SJSA1 (cell line): ENCODE results near the gene FSTL1. TPM values are rescaled to one million over a fixed set of nuclear protein-coding genes. Genes with fewer than 3 reads are reported as not detected.

Source experiments
- DNase-seq, 2 experiments: peaks; one replicate each; pipeline ENCODE4 v3.0.0-alpha.2; 2015 to 2020; ENCODE audit warnings: low spot score in 2 of 2, low read depth in 1 of 2
- H3K27ac ChIP-seq: fragments of 250-450 bp; sonication (Bioruptor Pico); 2 replicates; pipeline ENCODE4 v1.5.1; 2020; ENCODE audit warnings: mild to moderate bottlenecking, moderate library complexity
- H3K27me3 ChIP-seq: fragments of 250-450 bp; sonication (Bioruptor Pico); replicated peaks from 2 replicates; pipeline ENCODE4 v1.5.1; 2020; ENCODE audit warnings: mild to moderate bottlenecking, moderate library complexity
- H3K36me3 ChIP-seq: fragments of 250-450 bp; sonication (Bioruptor Pico); 2 replicates; pipeline ENCODE4 v1.5.1; 2020; ENCODE audit warnings: mild to moderate bottlenecking
- H3K4me1 ChIP-seq: fragments of 250-450 bp; sonication (Bioruptor Pico); replicated peaks from 2 replicates; pipeline ENCODE4 v1.6.1; 2021; ENCODE audit warnings: mild to moderate bottlenecking
- H3K4me3 ChIP-seq: fragments of 250-450 bp; sonication (Bioruptor Pico); 2 replicates; pipeline ENCODE4 v1.5.1; 2020; ENCODE audit warnings: mild to moderate bottlenecking
- H3K9me3 ChIP-seq: fragments of 250-450 bp; sonication (Bioruptor Pico); replicated peaks from 2 replicates; pipeline ENCODE4 v1.5.1; 2020; ENCODE audit warnings: mild to moderate bottlenecking
- total RNA-seq: library from RNA; depleted of rRNA; stranded (reverse); fragments of >200 nt; shearing (Covaris generic); gene quantifications from 2 replicates; pipeline ENCODE4 v1.2.3, GENCODE V29; 2014; rRNA removed

Gene FSTL1
- total RNA-seq, result 1,346 and 1,532 TPM in 2 replicates

- peak within 1 kb of the TSS; percentile 98 for H3K27ac ChIP-seq
- no peaks in the 10 kb centered on the region for H3K27me3 ChIP-seq
- DNase-seq, result peak; percentile 72 to 86
- no peaks in the 10 kb centered on the region for H3K9me3 ChIP-seq
- peaks cover 84% of the 10 kb centered on the region for H3K36me3 ChIP-seq
- peak within 1 kb of the TSS; percentile 93 for H3K4me3 ChIP-seq
- H3K4me1 ChIP-seq, result peaks cover 38% of the 10 kb centered on the region
These were observed at the start of gene FSTL1 for GRCh38 chr3:120450600-120451271. Gene FSTL1, minus strand, starts transcription at chr3:120450992. Its CDS starts 246 bp downstream, at chr3:120450746.

GRCh38 chr3:120498556-120499346, 48.0 kb upstream of the FSTL1 start:
- peak overlapping the region; percentile 69 for H3K27ac ChIP-seq
- no peak overlapping the region for H3K4me3 ChIP-seq
- H3K9me3 ChIP-seq, result peaks cover 5% of the 10 kb centered on the region
- H3K36me3 ChIP-seq, result no peaks in the 10 kb centered on the region
- peak; percentile 63 to 74 for DNase-seq
- peaks cover 39% of the 10 kb centered on the region for H3K4me1 ChIP-seq
- no peaks in the 10 kb centered on the region for H3K27me3 ChIP-seq

GRCh38 chr3:120497818-120498217, 47.0 kb upstream of the FSTL1 start:
- Histone ChIP-seq H3K4me3 (no peak overlapping the region), H3K9me3 (peaks cover 5% of the 10 kb centered on the region)

GRCh38 chr3:120497336-120497735, 46.5 kb upstream of the FSTL1 start:
- H3K36me3 ChIP-seq, result no peaks in the 10 kb centered on the region
- peak; percentile 43 to 87 for DNase-seq
- H3K27me3 ChIP-seq, result no peaks in the 10 kb centered on the region
- H3K4me1 ChIP-seq, result peaks cover 39% of the 10 kb centered on the region
- H3K9me3 ChIP-seq, result peaks cover 5% of the 10 kb centered on the region
- no peak overlapping the region for H3K4me3 ChIP-seq
- peak overlapping the region; percentile 69 for H3K27ac ChIP-seq

More at GRCh38 chr3:120497818-120498217, 47.0 kb upstream of the FSTL1 start:
- Histone ChIP-seq H3K27me3 (no peaks in the 10 kb centered on the region), H3K36me3 (no peaks in the 10 kb centered on the region), H3K4me1 (peaks cover 39% of the 10 kb centered on the region), H3K27ac (peak overlapping the region; percentile 69)
- DNase-seq, result no peak

GRCh38 chr3:120496278-120497002, 45.6 kb upstream of the FSTL1 start:
- H3K4me3 ChIP-seq, result no peak overlapping the region
- no peaks in the 10 kb centered on the region for H3K36me3 ChIP-seq
- H3K27ac ChIP-seq, result peak overlapping the region; percentile 69
- H3K9me3 ChIP-seq, result peaks cover 5% of the 10 kb centered on the region
- no peaks in the 10 kb centered on the region for H3K27me3 ChIP-seq
- DNase-seq, result peak; percentile 67 to 82
- H3K4me1 ChIP-seq, result peaks cover 39% of the 10 kb centered on the region

DNA sequence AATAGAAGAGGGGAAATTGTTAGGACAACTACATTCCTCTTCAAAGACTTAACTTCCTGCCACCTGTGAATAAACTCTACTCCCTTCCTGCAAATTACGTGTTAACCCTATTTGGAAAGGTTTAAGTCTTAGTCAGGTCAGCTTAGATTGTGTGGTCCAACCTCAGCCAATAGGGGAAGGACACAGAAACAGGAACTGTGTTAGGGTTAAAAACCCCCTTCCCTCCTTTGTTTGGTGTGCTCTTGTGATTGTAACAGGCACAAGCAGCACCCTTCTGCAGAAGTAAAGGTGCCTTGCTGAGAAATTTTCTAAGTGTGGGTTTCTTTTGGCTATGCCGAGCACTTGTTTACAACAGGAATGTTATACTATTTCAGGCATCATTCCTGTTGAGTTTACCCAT, 45.0 kb upstream of the FSTL1 start:
- H3K9me3 ChIP-seq, result peaks cover 5% of the 10 kb centered on the region
- no peak for DNase-seq
- peaks cover 39% of the 10 kb centered on the region for H3K4me1 ChIP-seq
- no peak overlapping the region for H3K4me3 ChIP-seq
- no peaks in the 10 kb centered on the region for H3K27me3 ChIP-seq
- H3K27ac ChIP-seq, result peak overlapping the region; percentile 69
- no peaks in the 10 kb centered on the region for H3K36me3 ChIP-seq

- Histone ChIP-seq H3K27me3 (no peaks in the 10 kb centered on the region), H3K4me3 (no peak overlapping the region), H3K9me3 (peaks cover 5% of the 10 kb centered on the region), H3K4me1 (peaks cover 26% of the 10 kb centered on the region), H3K27ac (no peak overlapping the region), H3K36me3 (peaks cover 17% of the 10 kb centered on the region)
- no peak for DNase-seq
These were observed 41.3 kb upstream of the FSTL1 start for GRCh38 chr3:120492103-120492502.

- Histone ChIP-seq H3K4me1 (peaks cover 13% of the 10 kb centered on the region), H3K27me3 (no peaks in the 10 kb centered on the region), H3K9me3 (no peaks in the 10 kb centered on the region), H3K27ac (no peak overlapping the region), H3K4me3 (no peak overlapping the region), H3K36me3 (peaks cover 17% of the 10 kb centered on the region)
- no peak for DNase-seq
These were observed 38.6 kb upstream of the FSTL1 start for GRCh38 chr3:120489421-120489820.

DNA sequence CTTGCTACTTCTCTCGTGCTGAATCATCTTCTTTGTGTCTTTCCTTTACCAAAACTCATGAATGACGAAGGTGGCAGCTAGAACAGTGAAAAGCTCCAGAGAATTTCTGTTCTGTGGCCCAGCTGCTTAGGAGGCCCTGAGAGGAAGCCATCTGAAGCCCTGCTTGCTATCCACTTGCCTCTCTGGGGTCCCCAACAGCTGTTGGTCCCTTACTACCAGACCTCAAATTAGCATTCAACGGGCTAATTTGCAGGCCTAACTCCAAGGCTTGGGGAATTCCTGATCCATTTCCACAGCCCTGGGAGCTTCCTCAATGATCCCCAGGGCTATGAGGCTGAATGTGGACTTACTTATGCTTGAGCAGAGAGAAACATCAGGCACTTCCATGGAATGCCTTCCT, 37.5 kb upstream of the FSTL1 start:
- Histone ChIP-seq H3K27ac (no peak overlapping the region), H3K36me3 (peaks cover 20% of the 10 kb centered on the region), H3K27me3 (no peaks in the 10 kb centered on the region), H3K4me1 (peaks cover 13% of the 10 kb centered on the region), H3K9me3 (no peaks in the 10 kb centered on the region), H3K4me3 (no peak overlapping the region)
- no peak for DNase-seq

DNA sequence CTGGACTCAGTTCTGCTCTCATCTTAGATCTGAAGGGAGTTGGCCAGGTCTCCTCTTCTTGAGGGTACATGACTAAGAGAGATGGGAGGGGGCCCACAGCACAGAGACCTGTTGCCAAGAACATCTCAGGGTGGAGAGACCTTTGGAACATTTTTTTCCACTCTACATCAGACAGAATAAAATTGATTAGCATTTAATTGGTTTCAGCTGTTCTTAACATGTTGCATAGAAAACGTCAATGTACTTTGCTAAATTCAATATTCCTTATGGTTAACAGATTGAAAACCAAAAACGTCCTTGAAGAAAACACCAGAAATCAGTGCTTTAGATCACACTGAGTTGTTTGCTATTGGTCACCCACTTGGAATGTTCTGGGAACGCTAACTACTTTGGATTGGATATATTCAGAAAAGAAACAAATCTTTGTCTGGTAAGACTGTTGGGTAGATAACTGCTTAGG, 36.4 kb upstream of the FSTL1 start:
- H3K9me3 ChIP-seq, result no peaks in the 10 kb centered on the region

GRCh38 chr3:120481081-120481480, 30.3 kb upstream of the FSTL1 start:
- Histone ChIP-seq H3K4me3 (no peak overlapping the region), H3K27me3 (no peaks in the 10 kb centered on the region), H3K36me3 (peaks cover 3% of the 10 kb centered on the region; the same call in 1 of the 2 replicates), H3K27ac (no peak overlapping the region), H3K9me3 (no peaks in the 10 kb centered on the region), H3K4me1 (no peaks in the 10 kb centered on the region)
- DNase-seq, result no peak

More for the DNA sequence above, 36.4 kb upstream of the FSTL1 start:
- H3K4me1 ChIP-seq, result peaks cover 13% of the 10 kb centered on the region
- no peak overlapping the region for H3K4me3 ChIP-seq
- H3K27ac ChIP-seq, result no peak overlapping the region
- H3K36me3 ChIP-seq, result peaks cover 20% of the 10 kb centered on the region
- H3K27me3 ChIP-seq, result no peaks in the 10 kb centered on the region
- DNase-seq, result no peak

- Histone ChIP-seq H3K9me3 (no peaks in the 10 kb centered on the region), H3K4me1 (peaks cover 10% of the 10 kb centered on the region), H3K27ac (no peak overlapping the region), H3K4me3 (no peak overlapping the region), H3K36me3 (no peaks in the 10 kb centered on the region; the same call in 1 of the 2 replicates), H3K27me3 (no peaks in the 10 kb centered on the region)
- no peak for DNase-seq
These were observed 27.0 kb upstream of the FSTL1 start for GRCh38 chr3:120477781-120478180.

GRCh38 chr3:120475722-120476377, 25.1 kb upstream of the FSTL1 start:
- H3K36me3 ChIP-seq, result no peaks in the 10 kb centered on the region; the same call in 1 of the 2 replicates
- no peak for DNase-seq
- H3K27me3 ChIP-seq, result no peaks in the 10 kb centered on the region
- no peak overlapping the region for H3K4me3 ChIP-seq
- H3K9me3 ChIP-seq, result no peaks in the 10 kb centered on the region
- H3K4me1 ChIP-seq, result peaks cover 28% of the 10 kb centered on the region
- no peak overlapping the region for H3K27ac ChIP-seq
